WI38 (cell line): ENCODE measurements around the gene ZBTB1.

Experiments
- H3K4me3 ChIP-seq: 2 replicates; pipeline ENCODE4 v1.5.1; 2011; ENCODE audit warnings: low read depth, mild to moderate bottlenecking, control low read depth, low read length
- TF ChIP-seq, protein P1 (sequence below): IDR thresholded peaks from 2 replicates; pipeline ENCODE4 v1.5.1; 2012; ENCODE audit warnings: low read depth, mild to moderate bottlenecking, control low read depth, low read length

ZBTB1 gene

DNA sequence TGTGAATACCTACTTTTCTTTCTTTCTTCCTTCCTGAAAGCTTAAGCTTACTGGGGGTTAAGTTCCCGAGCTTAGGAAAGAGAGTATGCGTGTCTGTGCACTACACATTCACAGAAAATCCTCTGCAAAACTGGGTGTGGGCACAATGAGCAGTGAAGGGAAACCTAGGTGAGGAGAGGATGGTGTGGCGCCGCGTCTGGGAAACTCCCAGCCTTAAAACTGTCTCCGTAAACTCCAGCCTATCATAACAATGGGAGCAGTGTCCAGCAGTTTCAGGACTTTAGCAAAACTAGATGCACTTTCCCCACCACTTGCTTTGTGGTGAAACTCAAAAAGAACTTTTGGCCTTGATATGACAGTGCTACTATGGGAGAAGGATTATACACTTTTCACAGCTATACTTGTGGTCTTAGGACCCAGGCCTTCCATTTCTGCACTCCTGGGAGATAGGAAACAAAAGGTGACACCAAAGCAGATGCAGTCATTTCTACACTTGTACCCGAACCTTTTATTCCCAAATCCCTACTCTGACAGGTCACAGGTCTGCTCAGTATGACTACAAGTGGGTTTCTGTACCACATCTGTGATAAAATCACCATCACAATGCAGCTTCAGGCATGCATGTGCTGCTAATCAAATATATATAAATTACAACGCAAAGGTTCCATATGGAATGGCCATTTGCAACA, 28.8 kb upstream of the ZBTB1 start:
- TF ChIP-seq, protein P1, sequence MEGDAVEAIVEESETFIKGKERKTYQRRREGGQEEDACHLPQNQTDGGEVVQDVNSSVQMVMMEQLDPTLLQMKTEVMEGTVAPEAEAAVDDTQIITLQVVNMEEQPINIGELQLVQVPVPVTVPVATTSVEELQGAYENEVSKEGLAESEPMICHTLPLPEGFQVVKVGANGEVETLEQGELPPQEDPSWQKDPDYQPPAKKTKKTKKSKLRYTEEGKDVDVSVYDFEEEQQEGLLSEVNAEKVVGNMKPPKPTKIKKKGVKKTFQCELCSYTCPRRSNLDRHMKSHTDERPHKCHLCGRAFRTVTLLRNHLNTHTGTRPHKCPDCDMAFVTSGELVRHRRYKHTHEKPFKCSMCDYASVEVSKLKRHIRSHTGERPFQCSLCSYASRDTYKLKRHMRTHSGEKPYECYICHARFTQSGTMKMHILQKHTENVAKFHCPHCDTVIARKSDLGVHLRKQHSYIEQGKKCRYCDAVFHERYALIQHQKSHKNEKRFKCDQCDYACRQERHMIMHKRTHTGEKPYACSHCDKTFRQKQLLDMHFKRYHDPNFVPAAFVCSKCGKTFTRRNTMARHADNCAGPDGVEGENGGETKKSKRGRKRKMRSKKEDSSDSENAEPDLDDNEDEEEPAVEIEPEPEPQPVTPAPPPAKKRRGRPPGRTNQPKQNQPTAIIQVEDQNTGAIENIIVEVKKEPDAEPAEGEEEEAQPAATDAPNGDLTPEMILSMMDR: no peak
- no peak overlapping the region for H3K4me3 ChIP-seq

DNA sequence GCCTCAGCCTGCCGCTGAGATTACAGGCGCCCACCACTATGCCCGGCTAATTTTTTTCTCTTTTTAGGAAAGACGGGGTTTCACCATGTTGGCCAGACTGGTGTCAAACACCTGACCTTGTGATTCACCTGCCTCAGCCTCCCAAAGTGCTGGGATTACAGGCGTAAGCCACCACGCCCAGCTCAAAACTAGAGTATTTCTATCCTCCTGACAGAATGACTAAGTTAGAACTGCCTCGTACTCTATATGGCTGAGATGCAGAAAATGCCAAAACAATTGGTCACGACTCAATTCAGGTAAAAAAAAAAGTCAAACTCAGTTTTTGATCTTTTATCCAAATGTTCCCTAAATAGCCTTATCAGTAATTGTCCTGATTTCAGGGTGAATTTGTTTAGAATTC, 28.1 kb upstream of the ZBTB1 start:
- TF ChIP-seq, protein P1: no peak
- no peak overlapping the region for H3K4me3 ChIP-seq

DNA sequence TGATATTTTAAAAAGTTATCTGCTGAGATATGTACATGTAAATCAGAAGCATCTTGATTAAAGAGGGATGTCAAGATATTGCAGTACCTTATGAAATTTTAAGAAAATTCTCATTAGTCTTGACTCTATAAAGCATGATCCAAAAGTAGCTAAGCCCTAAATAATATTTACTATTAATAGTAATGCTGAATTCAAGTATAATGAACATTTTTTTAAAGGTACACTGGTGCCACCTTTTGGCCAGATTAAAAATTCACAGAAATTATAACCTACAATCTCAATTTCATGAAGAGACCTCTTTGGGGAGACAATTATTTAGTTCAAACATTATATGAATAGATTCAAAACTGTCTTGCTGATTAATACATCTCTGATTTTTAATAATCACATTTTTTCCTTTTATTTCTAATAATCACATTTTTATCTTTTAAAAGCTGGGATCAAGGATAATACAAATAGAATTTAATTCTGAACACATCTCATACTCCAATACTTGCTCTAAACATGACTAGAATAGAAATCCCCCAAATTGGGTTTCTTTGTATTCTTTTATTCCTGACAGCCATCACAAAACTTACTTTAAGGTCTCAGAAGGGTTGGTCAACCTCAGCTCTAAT, 25.8 kb upstream of the ZBTB1 start:
- TF ChIP-seq, protein P1: no peak
- H3K4me3 ChIP-seq: no peak overlapping the region

DNA sequence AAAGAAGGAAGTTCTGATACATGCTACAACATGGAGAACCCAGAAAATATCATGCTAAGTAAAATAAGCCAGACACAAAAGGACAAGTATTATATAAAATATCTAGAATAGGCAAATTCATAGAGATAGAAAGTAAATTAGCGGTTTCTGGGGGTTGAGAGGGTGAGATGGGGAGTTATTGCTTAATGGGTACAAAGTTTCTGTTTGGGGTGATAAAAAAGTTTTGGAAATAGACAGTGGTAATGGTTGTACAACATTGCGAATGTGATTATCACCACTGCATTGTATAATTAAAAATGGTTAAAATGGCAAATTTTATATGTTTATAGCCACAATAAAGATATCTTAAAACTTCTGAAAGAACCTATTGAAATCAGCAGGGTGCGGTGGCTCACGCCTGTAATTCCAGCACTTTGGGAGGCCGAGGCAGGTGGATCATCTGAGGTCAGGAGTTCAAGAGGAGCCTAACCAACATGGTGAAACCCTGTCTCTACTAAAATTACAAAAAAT, 15.9 kb upstream of the ZBTB1 start:
- no peak overlapping the region for H3K4me3 ChIP-seq
- TF ChIP-seq, protein P1: no peak

DNA sequence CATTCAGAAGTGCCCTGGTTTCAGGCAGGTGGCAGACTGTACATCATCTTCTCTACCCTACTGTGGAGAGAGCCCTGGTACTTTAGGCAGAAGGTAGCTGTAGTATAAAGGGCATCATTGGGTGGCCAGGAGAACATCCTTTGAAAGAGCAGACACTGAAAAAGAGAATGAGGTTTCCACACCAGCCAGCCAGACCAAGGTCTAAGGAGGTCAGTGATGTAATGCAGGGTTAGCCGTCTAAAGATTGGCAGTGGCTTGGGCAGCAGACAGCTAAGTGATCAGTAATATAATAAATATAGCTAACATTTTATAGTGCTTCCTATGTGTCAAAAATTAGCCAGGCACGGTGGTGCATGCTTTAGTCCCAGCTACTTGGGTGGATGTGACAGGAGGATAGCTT, 12.9 kb upstream of the ZBTB1 start:
- TF ChIP-seq, protein P1: no peak
- no peak overlapping the region for H3K4me3 ChIP-seq

DNA sequence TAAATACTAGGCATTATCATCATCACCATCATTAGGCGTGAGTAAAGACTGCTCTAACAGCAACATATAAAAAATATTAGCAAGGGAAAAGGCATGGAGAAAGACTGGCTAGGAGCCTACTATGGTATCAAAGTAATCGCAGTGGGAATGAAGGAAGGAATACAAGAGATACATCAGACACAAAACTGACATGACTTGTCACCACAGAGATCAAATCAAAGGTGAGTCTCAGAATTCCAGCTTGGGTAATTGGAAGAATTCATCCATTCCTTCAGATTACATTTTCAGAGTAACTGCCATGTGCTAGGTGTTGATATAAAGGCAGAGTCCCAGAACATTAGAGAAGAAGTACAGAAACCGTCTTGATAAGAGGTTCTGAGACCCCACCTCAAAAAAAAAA, 11.1 kb upstream of the ZBTB1 start:
- H3K4me3 ChIP-seq: no peak overlapping the region
- TF ChIP-seq, protein P1: no peak

DNA sequence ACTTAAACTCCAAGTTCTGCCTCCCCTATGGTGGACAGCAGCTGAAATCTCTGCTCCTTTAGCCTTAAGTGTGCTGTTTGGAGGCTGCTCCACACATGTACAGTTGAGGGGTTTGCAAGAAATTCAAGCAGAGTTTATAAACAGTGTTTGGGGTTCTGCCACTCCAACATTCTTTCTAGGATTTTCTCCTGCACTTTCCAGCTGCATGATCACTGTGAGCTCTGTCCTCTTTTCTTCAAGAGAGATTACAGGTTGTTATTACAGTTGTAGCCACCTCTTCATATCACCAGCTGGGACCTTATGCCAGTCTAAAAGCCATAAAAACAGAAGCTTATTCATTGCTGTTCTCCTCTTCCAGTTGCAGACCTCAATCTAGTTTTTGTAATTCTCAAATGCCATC, 9.3 kb upstream of the ZBTB1 start:
- TF ChIP-seq, protein P1: no peak
- no peak overlapping the region for H3K4me3 ChIP-seq
